PC-3 (cell line): ENCODE measurements around the gene SLC52A1.

Experiments used
- CTCF ChIP-seq: fragments of 300-600 bp; sonication (generic); conservative IDR thresholded peaks from 2 replicates; pipeline ENCODE4 v1.5.1; 2017; ENCODE audit warnings: antibody characterized with exemption, low read depth, mild to moderate bottlenecking, low read length
- EZH2phosphoT487 ChIP-seq: fragments of 300-600 bp; sonication (generic); IDR thresholded peaks from 2 replicates; pipeline ENCODE4 v1.6.1; 2018; ENCODE audit warnings: mild to moderate bottlenecking, antibody characterized with exemption, low read length, borderline replicate concordance

- TF ChIP-seq CTCF (no peak), EZH2phosphoT487 (no peak)
Measured at GRCh38 chr17:5024604-5025003, 10.6 kb downstream of the SLC52A1 start.
